GM23338 (cell line): ENCODE data around the gene CLEC3B. TPM values are rescaled to one million over a fixed set of nuclear protein-coding genes. Genes with fewer than 3 reads are reported as not detected.

Experiments used
- ATAC-seq: fragments of 200-7000 bp; cut with Tn5 transposase; 3 replicates; pipeline ENCODE4 v1.9.1; 2020
- DNase-seq: peaks from one replicate; pipeline ENCODE4 v3.0.0-alpha.2; 2015; ENCODE audit warnings: low spot score
- H2AFZ ChIP-seq: fragments of 200-600 bp; sonication (generic); 2 replicates; pipeline ENCODE4 v1.8.0; 2016; ENCODE audit warnings: antibody characterized with exemption, mild to moderate bottlenecking, moderate library complexity
- H3F3A ChIP-seq: fragments of 200-600 bp; sonication (generic); replicated peaks from 2 replicates; pipeline ENCODE4 v1.8.0; 2017; ENCODE audit warnings: antibody characterized with exemption, mixed run types, low read depth
- H3K27ac ChIP-seq: fragments of 200-600 bp; sonication (generic); 2 replicates; pipeline ENCODE4 v1.6.1; 2016; ENCODE audit warnings: low read depth
- H3K27me3 ChIP-seq: fragments of 200-600 bp; sonication (generic); 2 replicates; pipeline ENCODE4 v1.8.0; 2016; ENCODE audit warnings: mild to moderate bottlenecking, mixed run types, moderate library complexity; ENCODE audit not compliant: insufficient read depth
- H3K36me3 ChIP-seq: fragments of 200-600 bp; sonication (generic); 2 replicates; pipeline ENCODE4 v1.8.0; 2016; ENCODE audit warnings: mild to moderate bottlenecking; ENCODE audit not compliant: insufficient read depth
- H3K4me1 ChIP-seq: fragments of 200-600 bp; sonication (generic); 2 replicates; pipeline ENCODE4 v1.8.0; 2016; ENCODE audit warnings: mild to moderate bottlenecking, moderate library complexity; ENCODE audit not compliant: insufficient read depth
- H3K4me2 ChIP-seq: fragments of 200-600 bp; sonication (generic); 2 replicates; pipeline ENCODE4 v1.7.1; 2017; ENCODE audit warnings: mixed run types
- H3K4me3 ChIP-seq: fragments of 200-600 bp; sonication (generic); 2 replicates; pipeline ENCODE4 v1.6.1; 2016; ENCODE audit warnings: mixed run types
- H3K79me2 ChIP-seq: fragments of 200-600 bp; sonication (generic); replicated peaks from 2 replicates; pipeline ENCODE4 v1.8.0; 2017; ENCODE audit warnings: mild to moderate bottlenecking; ENCODE audit not compliant: insufficient read depth
- H3K9me2 ChIP-seq: fragments of 200-600 bp; sonication (generic); 2 replicates; pipeline ENCODE4 v1.8.0; 2017; ENCODE audit not compliant: insufficient read depth
- H4K20me1 ChIP-seq: fragments of 200-600 bp; sonication (generic); replicated peaks from 2 replicates; pipeline ENCODE4 v1.8.0; 2017; ENCODE audit warnings: mild to moderate bottlenecking; ENCODE audit not compliant: insufficient read depth
- H3K27ac Mint-ChIP-seq: 2 replicates; pipeline ENCODE4 v1.8.0; 2020; ENCODE audit warnings: inconsistent platforms, mild to moderate bottlenecking, moderate library complexity, mixed read lengths
- H3K27me3 Mint-ChIP-seq: 3 replicates; pipeline ENCODE4 v1.8.0; 2022; ENCODE audit warnings: low read depth, mild to moderate bottlenecking, moderate library complexity, mixed read lengths, inconsistent platforms; ENCODE audit not compliant: insufficient read depth, poor library complexity
- H3K36me3 Mint-ChIP-seq: 3 replicates; pipeline ENCODE4 v1.8.0; 2021; ENCODE audit warnings: low read depth, mild to moderate bottlenecking, inconsistent platforms, moderate library complexity, mixed read lengths
- H3K4me1 Mint-ChIP-seq: 3 replicates; pipeline ENCODE4 v1.8.0; 2020; ENCODE audit warnings: mild to moderate bottlenecking, inconsistent platforms, mixed read lengths
- H3K4me3 Mint-ChIP-seq: 3 replicates; pipeline ENCODE4 v1.8.0; 2021; ENCODE audit warnings: moderate library complexity, mild to moderate bottlenecking, inconsistent platforms, mixed read lengths
- H3K9me3 Mint-ChIP-seq: 3 replicates; pipeline ENCODE4 v1.8.0; 2020; ENCODE audit warnings: moderate library complexity, mild to moderate bottlenecking, inconsistent platforms, mixed read lengths
- CREB1 ChIP-seq: fragments of 250-450 bp; sonication (Bioruptor Pico); IDR thresholded peaks from 2 replicates; pipeline ENCODE4 v1.5.0; 2020; ENCODE audit warnings: low read depth, mild to moderate bottlenecking, moderate library complexity
- CTCF ChIP-seq, 2 experiments: fragments of 200-600 bp in 1 of 2; sonication (generic) in 1 of 2; conservative IDR thresholded peaks; 2 replicates each; pipeline versions ENCODE4 v1.5.1 to v1.6.1; 2016 to 2017; ENCODE audit warnings: antibody characterized with exemption in 2 of 2, low read depth in 2 of 2, mild to moderate bottlenecking in 2 of 2, moderate library complexity in 1 of 2
- ETS1 ChIP-seq: IDR thresholded peaks from 2 replicates; pipeline ENCODE4 v1.6.1; 2016; ENCODE audit warnings: antibody characterized with exemption
- EZH2 ChIP-seq: fragments of 200-600 bp; sonication (generic); IDR thresholded peaks from one replicate; pipeline ENCODE4 v1.8.0; 2017; ENCODE audit warnings: antibody characterized with exemption, mild to moderate bottlenecking, low read depth; ENCODE audit not compliant: unreplicated experiment
- EZH2phosphoT487 ChIP-seq: fragments of 200-600 bp; sonication (generic); IDR thresholded peaks from one replicate; pipeline ENCODE4 v1.8.1; 2018; ENCODE audit warnings: antibody characterized with exemption; ENCODE audit not compliant: unreplicated experiment
- JUNB ChIP-seq: IDR thresholded peaks from one replicate; pipeline ENCODE4 v1.6.1; 2016; ENCODE audit warnings: antibody characterized with exemption; ENCODE audit not compliant: unreplicated experiment
- NANOG ChIP-seq: IDR thresholded peaks from 2 replicates; pipeline ENCODE4 v1.6.1; 2016; ENCODE audit warnings: antibody characterized with exemption, borderline replicate concordance
- POLR2AphosphoS5 ChIP-seq: IDR thresholded peaks from 2 replicates; pipeline ENCODE4 v1.6.1; 2016; ENCODE audit warnings: antibody characterized with exemption, low read depth
- STAT1 ChIP-seq: IDR thresholded peaks from one replicate; pipeline ENCODE4 v1.6.1; 2016; ENCODE audit warnings: antibody characterized with exemption; ENCODE audit not compliant: unreplicated experiment
- ZNF114 ChIP-seq: fragments of 250-450 bp; sonication (Bioruptor Pico); IDR thresholded peaks from 2 replicates; pipeline ENCODE4 v1.5.0; 2020; ENCODE audit warnings: mild to moderate bottlenecking, moderate library complexity
- ZNF331 ChIP-seq: fragments of 250-450 bp; sonication (Bioruptor Pico); IDR thresholded peaks from 2 replicates; pipeline ENCODE4 v1.5.0; 2020; ENCODE audit warnings: low read depth, mild to moderate bottlenecking, moderate library complexity
- ZNF462 ChIP-seq: fragments of 250-450 bp; sonication (Bioruptor Pico); IDR thresholded peaks from 2 replicates; pipeline ENCODE4 v1.5.0; 2020; ENCODE audit warnings: mild to moderate bottlenecking, moderate library complexity
- polyA plus RNA-seq: library from polyadenylated mRNA; unstranded; fragments of >200 nt; fragmentation: Nextera tagmentation; extraction: Ambion mirVana; gene quantifications from 2 replicates; pipeline ENCODE4 v1.2.1, GENCODE V29; 2016
- total RNA-seq: library from RNA; depleted of rRNA; stranded (reverse); fragments of >200 nt; shearing (Covaris generic); gene quantifications from 2 replicates; pipeline ENCODE4 v1.2.3, GENCODE V29; 2014
- TF ChIP-seq, protein P1 (sequence below): IDR thresholded peaks from one replicate; pipeline ENCODE4 v1.6.1; 2018; ENCODE audit warnings: antibody characterized with exemption; ENCODE audit not compliant: unreplicated experiment

The CLEC3B gene
- total and polyA plus RNA-seq, 2 experiments from 2014 or later = not detected

DNA sequence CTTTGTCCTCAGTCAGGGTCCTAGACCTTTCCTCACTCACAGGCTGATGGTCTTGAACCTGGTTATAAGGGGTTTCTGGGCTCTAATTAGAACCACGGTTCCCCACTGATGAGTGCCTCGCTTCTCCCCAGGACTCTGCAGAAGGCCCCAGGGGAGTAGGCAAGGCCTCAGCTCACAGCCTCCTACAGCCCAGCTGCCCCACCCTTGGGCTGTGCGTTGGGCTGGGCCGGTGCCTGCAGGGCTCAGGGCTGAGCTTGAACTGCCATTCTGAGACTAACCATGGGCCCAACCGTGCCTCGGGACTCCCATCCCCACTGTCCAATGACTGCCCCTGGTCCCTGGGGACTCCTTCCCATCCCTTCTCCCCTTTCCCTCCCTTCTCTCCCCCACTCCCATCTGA, 25.6 kb downstream of the CLEC3B start:
- no peak overlapping the region for H3K27ac ChIP-seq
- H3K36me3 ChIP-seq = no peaks in the 10 kb centered on the region
- H2AFZ ChIP-seq = no peak overlapping the region
- H3K9me2 ChIP-seq = no peaks in the 10 kb centered on the region
- no peaks in the 10 kb centered on the region; the same call in 1 of the 2 replicates for H3K4me1 ChIP-seq
- H4K20me1 ChIP-seq = no peaks in the 10 kb centered on the region; the same call in 1 of the 2 replicates
- no peaks in the 10 kb centered on the region for H3F3A ChIP-seq
- H3K9me3 Mint-ChIP-seq = no peaks in the 10 kb centered on the region
- peaks cover 19% of the 10 kb centered on the region for H3K27me3 Mint-ChIP-seq
- no peak for DNase-seq
- TF ChIP-seq STAT1 (no peak), EZH2 (no peak), NANOG (no peak), CTCF (conservative IDR thresholded peaks at IDR 0.05; ENCODE audit: low read depth in 2 of 2) (no peak), EZH2phosphoT487 (no peak), ZNF462 (CRISPR knock-in tag) (no peak), CREB1 (no peak), ZNF331 (CRISPR knock-in tag) (no peak), ZNF114 (CRISPR knock-in tag) (no peak), POLR2AphosphoS5 (no peak), JUNB (no peak), ETS1 (no peak)
- TF ChIP-seq, protein P1, sequence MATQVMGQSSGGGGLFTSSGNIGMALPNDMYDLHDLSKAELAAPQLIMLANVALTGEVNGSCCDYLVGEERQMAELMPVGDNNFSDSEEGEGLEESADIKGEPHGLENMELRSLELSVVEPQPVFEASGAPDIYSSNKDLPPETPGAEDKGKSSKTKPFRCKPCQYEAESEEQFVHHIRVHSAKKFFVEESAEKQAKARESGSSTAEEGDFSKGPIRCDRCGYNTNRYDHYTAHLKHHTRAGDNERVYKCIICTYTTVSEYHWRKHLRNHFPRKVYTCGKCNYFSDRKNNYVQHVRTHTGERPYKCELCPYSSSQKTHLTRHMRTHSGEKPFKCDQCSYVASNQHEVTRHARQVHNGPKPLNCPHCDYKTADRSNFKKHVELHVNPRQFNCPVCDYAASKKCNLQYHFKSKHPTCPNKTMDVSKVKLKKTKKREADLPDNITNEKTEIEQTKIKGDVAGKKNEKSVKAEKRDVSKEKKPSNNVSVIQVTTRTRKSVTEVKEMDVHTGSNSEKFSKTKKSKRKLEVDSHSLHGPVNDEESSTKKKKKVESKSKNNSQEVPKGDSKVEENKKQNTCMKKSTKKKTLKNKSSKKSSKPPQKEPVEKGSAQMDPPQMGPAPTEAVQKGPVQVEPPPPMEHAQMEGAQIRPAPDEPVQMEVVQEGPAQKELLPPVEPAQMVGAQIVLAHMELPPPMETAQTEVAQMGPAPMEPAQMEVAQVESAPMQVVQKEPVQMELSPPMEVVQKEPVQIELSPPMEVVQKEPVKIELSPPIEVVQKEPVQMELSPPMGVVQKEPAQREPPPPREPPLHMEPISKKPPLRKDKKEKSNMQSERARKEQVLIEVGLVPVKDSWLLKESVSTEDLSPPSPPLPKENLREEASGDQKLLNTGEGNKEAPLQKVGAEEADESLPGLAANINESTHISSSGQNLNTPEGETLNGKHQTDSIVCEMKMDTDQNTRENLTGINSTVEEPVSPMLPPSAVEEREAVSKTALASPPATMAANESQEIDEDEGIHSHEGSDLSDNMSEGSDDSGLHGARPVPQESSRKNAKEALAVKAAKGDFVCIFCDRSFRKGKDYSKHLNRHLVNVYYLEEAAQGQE = no peak
- H3K4me1 Mint-ChIP-seq = peaks cover 12% of the 10 kb centered on the region; the same call in 2 of the 3 replicates
- H3K4me3 ChIP-seq = no peak overlapping the region
- peaks cover 21% of the 10 kb centered on the region for H3K27me3 ChIP-seq
- no peaks in the 10 kb centered on the region for H3K79me2 ChIP-seq
- H3K27ac Mint-ChIP-seq = no peak overlapping the region
- H3K4me3 Mint-ChIP-seq = no peak overlapping the region
- no peak for ATAC-seq
- H3K36me3 Mint-ChIP-seq = no peaks in the 10 kb centered on the region
- no peak overlapping the region for H3K4me2 ChIP-seq
